ENCODE results near the gene WWOX. TPM values are rescaled to one million over a fixed set of nuclear protein-coding genes. Genes with fewer than 3 reads are reported as not detected.

The WWOX gene
- total and polyA plus RNA-seq, 2 experiments from 2014 or later = 22.1 to 123 TPM

DNA sequence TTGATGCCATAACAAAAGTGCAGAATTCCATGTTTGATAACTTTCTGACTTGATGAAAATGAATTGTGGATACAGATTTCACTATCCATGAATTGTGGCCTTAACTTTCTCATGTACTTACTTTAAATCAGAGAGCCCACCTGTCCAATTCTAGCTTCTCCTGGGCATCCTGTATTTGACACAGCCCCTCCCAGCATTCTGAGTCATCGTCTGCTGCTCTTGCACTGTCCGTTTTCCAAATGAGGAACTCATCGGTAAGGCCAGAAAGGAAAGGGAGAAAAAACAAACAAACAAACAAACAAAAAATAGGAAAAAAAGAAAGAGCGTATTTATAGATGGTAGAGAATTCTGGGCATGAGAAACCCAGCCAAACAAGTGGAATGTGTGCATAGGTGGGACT lies 361.6 kb downstream of the WWOX start:
- H3K36me3 ChIP-seq = no peaks in the 10 kb centered on the region
- no peak overlapping the region for H3K27ac ChIP-seq
- no peaks in the 10 kb centered on the region for H3K27me3 ChIP-seq
- DNase-seq (ENCODE audit: low read depth in 1 of 2, low spot score in 1 of 2) = no peak
- H3K9me3 ChIP-seq (ENCODE audit: low read depth) = no peaks in the 10 kb centered on the region
- H3K4me1 ChIP-seq (ENCODE audit: low read depth) = peaks cover 3% of the 10 kb centered on the region
- TF ChIP-seq, protein P1, sequence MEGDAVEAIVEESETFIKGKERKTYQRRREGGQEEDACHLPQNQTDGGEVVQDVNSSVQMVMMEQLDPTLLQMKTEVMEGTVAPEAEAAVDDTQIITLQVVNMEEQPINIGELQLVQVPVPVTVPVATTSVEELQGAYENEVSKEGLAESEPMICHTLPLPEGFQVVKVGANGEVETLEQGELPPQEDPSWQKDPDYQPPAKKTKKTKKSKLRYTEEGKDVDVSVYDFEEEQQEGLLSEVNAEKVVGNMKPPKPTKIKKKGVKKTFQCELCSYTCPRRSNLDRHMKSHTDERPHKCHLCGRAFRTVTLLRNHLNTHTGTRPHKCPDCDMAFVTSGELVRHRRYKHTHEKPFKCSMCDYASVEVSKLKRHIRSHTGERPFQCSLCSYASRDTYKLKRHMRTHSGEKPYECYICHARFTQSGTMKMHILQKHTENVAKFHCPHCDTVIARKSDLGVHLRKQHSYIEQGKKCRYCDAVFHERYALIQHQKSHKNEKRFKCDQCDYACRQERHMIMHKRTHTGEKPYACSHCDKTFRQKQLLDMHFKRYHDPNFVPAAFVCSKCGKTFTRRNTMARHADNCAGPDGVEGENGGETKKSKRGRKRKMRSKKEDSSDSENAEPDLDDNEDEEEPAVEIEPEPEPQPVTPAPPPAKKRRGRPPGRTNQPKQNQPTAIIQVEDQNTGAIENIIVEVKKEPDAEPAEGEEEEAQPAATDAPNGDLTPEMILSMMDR (IDR thresholded peaks at IDR 0.05; ENCODE audit: low read depth, low read length) = no peak
- no peak overlapping the region for H3K4me3 ChIP-seq

DNA sequence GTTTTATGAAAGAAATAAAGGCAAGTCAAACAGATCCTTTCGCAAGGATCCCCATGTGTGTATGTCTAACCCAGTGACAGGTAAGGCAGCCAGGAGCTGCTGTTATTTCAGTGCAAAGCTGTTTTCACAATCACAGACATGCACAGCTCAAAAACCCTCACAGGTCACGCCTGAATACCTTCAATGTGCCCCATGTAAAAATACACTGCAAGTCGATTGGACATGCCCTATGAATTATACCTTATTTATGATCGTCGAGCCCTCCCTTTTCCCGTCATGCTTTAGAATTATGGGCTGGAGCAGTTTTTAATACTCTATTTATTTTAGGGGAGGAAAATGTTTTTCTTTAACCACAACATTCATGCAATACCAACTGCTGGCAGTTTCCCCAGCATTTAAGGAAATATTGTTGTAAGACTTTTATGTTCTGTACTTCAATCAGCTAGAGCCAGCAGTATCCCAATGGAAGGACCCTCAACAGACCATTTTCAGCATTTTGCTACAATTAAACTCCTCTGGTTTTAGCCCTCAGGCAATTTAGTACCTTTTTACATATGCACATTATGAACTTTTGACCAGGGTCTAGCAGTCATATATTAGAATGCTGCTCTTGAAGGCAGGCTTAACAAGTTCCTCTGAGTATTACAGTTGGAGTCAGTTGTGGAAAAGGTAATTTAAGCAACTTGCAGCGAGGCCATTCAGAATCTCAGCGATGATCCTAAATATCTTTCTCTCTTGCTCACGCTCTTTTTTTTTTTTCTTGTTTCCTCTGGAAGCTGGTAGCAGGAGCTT lies 362.2 kb downstream of the WWOX start:
- Histone ChIP-seq H3K9me3 (ENCODE audit: low read depth) (no peaks in the 10 kb centered on the region), H3K36me3 (no peaks in the 10 kb centered on the region), H3K4me1 (ENCODE audit: low read depth) (no peaks in the 10 kb centered on the region), H3K4me3 (no peak overlapping the region), H3K27me3 (no peaks in the 10 kb centered on the region), H3K27ac (no peak overlapping the region)
- TF ChIP-seq, protein P1 (IDR thresholded peaks at IDR 0.05; ENCODE audit: low read depth, low read length) = no peak
- no peak for DNase-seq (ENCODE audit: low read depth in 1 of 2, low spot score in 1 of 2)

DNA sequence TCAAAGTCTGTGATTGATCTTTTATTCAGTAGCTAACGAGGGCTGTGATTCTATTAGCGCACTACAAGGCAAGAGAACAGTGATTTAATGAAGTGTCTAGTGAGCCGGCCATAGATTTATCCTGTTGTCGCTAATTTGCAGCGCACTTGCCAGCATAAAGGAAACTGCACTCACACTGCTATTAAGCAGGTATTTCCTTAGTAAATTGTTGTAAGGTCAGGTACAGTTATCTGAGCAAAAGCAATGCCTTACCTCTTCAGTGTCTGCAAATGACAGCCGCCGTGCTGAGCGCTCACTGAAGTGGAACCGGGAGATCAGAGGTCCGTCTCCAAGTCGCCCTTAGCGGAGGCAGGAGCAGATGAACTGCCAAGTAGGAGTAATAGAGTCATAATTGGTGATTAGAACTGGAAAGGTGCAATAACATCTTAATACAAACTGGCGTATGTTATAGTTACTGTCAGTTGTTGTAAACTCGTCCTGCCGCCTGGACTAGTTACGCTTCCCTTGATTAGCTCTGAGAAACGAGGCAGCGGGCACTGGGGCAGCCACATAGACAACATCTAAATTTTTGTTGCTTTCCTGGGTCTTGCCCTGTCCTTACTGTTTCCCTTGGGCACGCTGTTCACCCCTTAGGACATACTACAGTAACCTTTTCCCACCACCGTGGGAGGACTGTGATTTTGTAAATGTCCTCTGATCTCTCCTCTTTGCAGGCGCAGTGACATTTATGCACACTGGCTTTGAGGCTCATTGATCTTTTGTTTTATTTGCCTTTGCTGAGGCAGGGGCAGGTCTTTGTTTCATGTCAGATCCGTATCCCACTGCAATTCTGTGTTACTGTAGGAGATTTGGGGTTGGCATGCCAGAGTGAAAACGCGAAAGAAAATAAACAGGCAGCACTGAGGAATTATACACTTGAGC lies 363.1 kb downstream of the WWOX start:
- TF ChIP-seq, protein P1 (IDR thresholded peaks at IDR 0.05; ENCODE audit: low read depth, low read length) = no peak
- no peaks in the 10 kb centered on the region for H3K4me1 ChIP-seq (ENCODE audit: low read depth)

DNA sequence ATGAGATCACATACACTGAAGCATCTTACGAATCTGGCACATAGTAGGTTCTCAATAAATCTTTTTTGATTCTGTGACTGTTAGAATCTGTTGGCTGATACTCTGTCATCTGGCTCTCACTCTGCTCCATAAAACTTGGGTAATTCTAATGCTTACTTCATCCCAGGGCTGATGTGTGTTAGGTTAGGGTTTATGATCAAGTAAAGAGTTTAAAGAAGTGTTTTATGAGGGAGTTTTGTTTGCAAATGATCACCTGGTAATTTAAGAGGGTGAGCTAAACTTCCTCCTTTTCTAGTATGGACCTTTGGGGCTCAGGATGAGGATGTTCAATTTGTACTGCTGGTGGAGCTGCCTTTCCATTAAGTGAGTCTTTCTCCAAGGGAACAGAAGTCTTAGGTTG lies 364.1 kb downstream of the WWOX start:
- TF ChIP-seq, protein P1 (IDR thresholded peaks at IDR 0.05; ENCODE audit: low read depth, low read length) = no peak
- Histone ChIP-seq H3K27me3 (no peaks in the 10 kb centered on the region), H3K36me3 (no peaks in the 10 kb centered on the region), H3K27ac (no peak overlapping the region), H3K9me3 (ENCODE audit: low read depth) (no peaks in the 10 kb centered on the region), H3K4me1 (ENCODE audit: low read depth) (no peaks in the 10 kb centered on the region), H3K4me3 (no peak overlapping the region)
- DNase-seq (ENCODE audit: low read depth in 1 of 2, low spot score in 1 of 2) = no peak

More for the DNA sequence above, 363.1 kb downstream of the WWOX start:
- Histone ChIP-seq H3K27me3 (no peaks in the 10 kb centered on the region), H3K27ac (no peak overlapping the region), H3K4me3 (no peak overlapping the region), H3K9me3 (ENCODE audit: low read depth) (no peaks in the 10 kb centered on the region), H3K36me3 (no peaks in the 10 kb centered on the region)
- DNase-seq (ENCODE audit: low read depth in 1 of 2, low spot score in 1 of 2) = no peak

DNA sequence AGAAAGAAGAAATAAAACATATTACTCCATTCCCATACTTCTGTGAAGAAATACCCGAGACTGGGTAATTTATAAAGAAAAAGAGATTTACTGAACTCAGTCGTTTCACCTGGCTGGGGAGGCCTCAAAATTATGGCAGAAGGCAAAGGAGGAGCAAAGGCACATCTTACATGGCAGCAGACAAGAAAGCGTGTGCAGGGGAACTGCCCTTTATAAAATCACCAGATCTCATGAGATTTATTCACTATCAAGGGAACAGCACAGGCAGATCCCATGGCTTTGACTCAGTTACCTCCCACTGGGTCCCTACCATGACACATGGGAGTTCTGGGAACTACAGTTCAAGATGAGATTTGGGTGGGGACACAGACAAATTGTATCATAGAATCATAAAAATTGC lies 365.4 kb downstream of the WWOX start:
- Histone ChIP-seq H3K4me1 (ENCODE audit: low read depth) (no peaks in the 10 kb centered on the region), H3K9me3 (ENCODE audit: low read depth) (no peaks in the 10 kb centered on the region)
- no peak for DNase-seq (ENCODE audit: low read depth in 1 of 2, low spot score in 1 of 2)

More for the DNA sequence above, 365.4 kb downstream of the WWOX start:
- Histone ChIP-seq H3K4me3 (no peak overlapping the region), H3K27ac (no peak overlapping the region), H3K36me3 (no peaks in the 10 kb centered on the region), H3K27me3 (no peaks in the 10 kb centered on the region)
- TF ChIP-seq, protein P1 (IDR thresholded peaks at IDR 0.05; ENCODE audit: low read depth, low read length) = no peak
